DMS53 treated with DMSO at 0.1 percent for 48 hours (cell line): ENCODE results near the gene TEX12.

Experiments used
- DNase-seq: peaks from one replicate; lab custom pipeline; 2025; ENCODE audit not compliant: unreplicated experiment; lab: John Stamatoyannopoulos, UW

TEX12 gene

GRCh38 chr11:112210890-112211289 lies 43.7 kb downstream of the TEX12 start:
- no peak for DNase-seq

- DNase-seq: no peak
Observed at GRCh38 chr11:112211536-112211935, 44.4 kb downstream of the TEX12 start.

- no peak for DNase-seq
Observed at GRCh38 chr11:112212290-112212689, 45.1 kb downstream of the TEX12 start.

- DNase-seq: no peak
Observed at GRCh38 chr11:112212710-112213109, 45.5 kb downstream of the TEX12 start.

GRCh38 chr11:112213753-112214152 lies 46.6 kb downstream of the TEX12 start:
- no peak for DNase-seq

- DNase-seq: no peak
Observed at GRCh38 chr11:112215621-112216020, 48.4 kb downstream of the TEX12 start.

GRCh38 chr11:112216561-112217105 lies 49.5 kb downstream of the TEX12 start:
- DNase-seq: no peak

- peak; percentile 75 for DNase-seq
Observed at GRCh38 chr11:112219476-112220232, 52.5 kb downstream of the TEX12 start.

GRCh38 chr11:112221274-112221835 lies 54.2 kb downstream of the TEX12 start:
- DNase-seq: no peak
